Measurements from ENCODE around the gene STXBP6.
"Not testable (repeated sequence)": the region's sequence is repeated elsewhere in the genome, so short reads cannot be mapped to it uniquely, and the experiment has no call there.

STXBP6 gene

GRCh38 chr14:24817212-24818057 is 232.5 kb downstream of the STXBP6 start:
- peak; percentile 10 for DNase-seq

- no peak for DNase-seq
These were observed 233.1 kb downstream of the STXBP6 start for GRCh38 chr14:24816929-24817211.

GRCh38 chr14:24816011-24816928 is 233.7 kb downstream of the STXBP6 start:
- DNase-seq = no peak

- DNase-seq = no peak
These were observed 234.4 kb downstream of the STXBP6 start for GRCh38 chr14:24815543-24815942.

- no peak for DNase-seq
These were observed 235.0 kb downstream of the STXBP6 start for GRCh38 chr14:24814944-24815343.

GRCh38 chr14:24814346-24814745 is 235.6 kb downstream of the STXBP6 start:
- DNase-seq = no peak

- DNase-seq = no peak
These were observed 236.1 kb downstream of the STXBP6 start for GRCh38 chr14:24813819-24814259.

GRCh38 chr14:24813089-24813815 is 236.7 kb downstream of the STXBP6 start:
- DNase-seq = no peak

GRCh38 chr14:24809135-24809534 is 240.8 kb downstream of the STXBP6 start:
- DNase-seq = no peak

GRCh38 chr14:24808412-24808811 is 241.5 kb downstream of the STXBP6 start:
- DNase-seq = no peak

GRCh38 chr14:24806061-24806678 is 243.8 kb downstream of the STXBP6 start:
- peak; percentile 70 to 73 for DNase-seq

- DNase-seq = no peak
These were observed 245.3 kb downstream of the STXBP6 start for GRCh38 chr14:24804552-24805212.

- DNase-seq = no peak
These were observed 245.9 kb downstream of the STXBP6 start for GRCh38 chr14:24803933-24804494.

GRCh38 chr14:24803426-24803825 is 246.5 kb downstream of the STXBP6 start:
- not testable (repeated sequence) for DNase-seq

- no peak for DNase-seq
These were observed 247.7 kb downstream of the STXBP6 start for GRCh38 chr14:24802236-24802635.

GRCh38 chr14:24801024-24801423 is 248.9 kb downstream of the STXBP6 start:
- no peak for DNase-seq

GRCh38 chr14:24798911-24799462 is 251.0 kb downstream of the STXBP6 start:
- DNase-seq = no peak

- DNase-seq = no peak
These were observed 254.5 kb downstream of the STXBP6 start for GRCh38 chr14:24795406-24795805.

- peak in 1 of 2 experiments; percentile 15 for DNase-seq
These were observed 255.2 kb downstream of the STXBP6 start for GRCh38 chr14:24794644-24795305.

- no peak for DNase-seq
These were observed 259.8 kb downstream of the STXBP6 start for GRCh38 chr14:24790196-24790595.

GRCh38 chr14:24789378-24789884 is 260.5 kb downstream of the STXBP6 start:
- no peak for DNase-seq
